ENCODE measurements around the gene PLCD3.

GRCh38 chr17:45128989-45129388 lies 3.3 kb downstream of the PLCD3 start:
- no peak for TF ChIP-seq CTCF (IDR thresholded peaks at IDR 0.05)
- no peak for TF ChIP-seq ZSCAN18 (CRISPR knock-in tag; IDR thresholded peaks at IDR 0.05)
- TF ChIP-seq FOXP1 (CRISPR knock-in tag; IDR thresholded peaks at IDR 0.05; ENCODE audit: borderline replicate concordance): no peak
- TF ChIP-seq ZNF138 (CRISPR knock-in tag; conservative IDR thresholded peaks at IDR 0.05): no peak
- no peak for TF ChIP-seq NR3C1 (CRISPR knock-in tag; conservative IDR thresholded peaks at IDR 0.05; ENCODE audit: low read depth)

All from WTC11 (cell line).